ENCODE measurements around the gene RNGTT.

DNA sequence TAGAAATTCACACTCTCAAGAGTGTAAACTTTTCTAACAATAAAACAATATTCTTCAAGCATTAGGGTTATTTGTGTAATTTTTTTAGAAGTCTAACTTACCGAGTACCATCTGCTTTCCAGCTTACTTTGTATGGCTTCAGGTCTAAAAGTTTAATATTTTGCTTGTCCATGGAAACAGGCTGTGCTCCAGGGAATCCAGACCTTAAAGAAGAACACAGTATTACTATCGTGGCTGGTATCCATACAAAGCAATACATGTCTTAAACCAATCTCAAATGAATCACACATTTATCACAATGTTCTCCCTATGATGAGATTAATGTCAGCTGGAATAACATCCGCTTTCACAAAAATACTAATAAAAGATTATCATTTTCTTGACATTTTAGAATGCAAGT is 73.0 kb downstream of the RNGTT start:
- TF ChIP-seq CTCF (IDR thresholded peaks at IDR 0.05) (no peak), POLR2A (IDR thresholded peaks at IDR 0.05) (no peak)
